HG02763 (cell line): ENCODE results near the gene MRPL11.
"Not testable (repeated sequence)": the region's sequence is repeated elsewhere in the genome, so short reads cannot be mapped to it uniquely, and the experiment has no call there.

Source experiments
- ATAC-seq: cut with Tn5 transposase; IDR thresholded peaks from one replicate; pipeline ENCODE4 v1.9.1; 2021; ENCODE audit warnings: mild to moderate bottlenecking, moderate library complexity; ENCODE audit not compliant: unreplicated experiment

The MRPL11 gene

GRCh38 chr11:66431871-66432329 lies 6.7 kb downstream of the MRPL11 start:
- ATAC-seq: not testable (repeated sequence)

GRCh38 chr11:66431287-66431686 lies 7.4 kb downstream of the MRPL11 start:
- ATAC-seq: not testable (repeated sequence)

- no peak for ATAC-seq
These were observed 8.6 kb downstream of the MRPL11 start for GRCh38 chr11:66429983-66430602.

GRCh38 chr11:66428933-66429332 lies 9.7 kb downstream of the MRPL11 start:
- ATAC-seq: no peak

- ATAC-seq: no peak
These were observed 12.3 kb downstream of the MRPL11 start for GRCh38 chr11:66426314-66426713.

GRCh38 chr11:66421492-66422205 lies 17.0 kb downstream of the MRPL11 start:
- ATAC-seq: no peak

- ATAC-seq: no peak
These were observed 17.8 kb downstream of the MRPL11 start, which contains the start of gene NPAS4 for GRCh38 chr11:66420671-66421476. NPAS4 (plus strand) TSS chr11:66421035; CDS start chr11:66421180, 145 bp downstream.

GRCh38 chr11:66419825-66420224 lies 18.8 kb downstream of the MRPL11 start:
- ATAC-seq: no peak

- ATAC-seq: no peak
These were observed 19.7 kb downstream of the MRPL11 start for GRCh38 chr11:66418986-66419308.

- no peak for ATAC-seq
These were observed 20.3 kb downstream of the MRPL11 start for GRCh38 chr11:66418168-66418985.

GRCh38 chr11:66417000-66417399 lies 21.6 kb downstream of the MRPL11 start:
- no peak for ATAC-seq

- no peak for ATAC-seq
These were observed 23.2 kb downstream of the MRPL11 start for GRCh38 chr11:66415423-66415822.

GRCh38 chr11:66414120-66414934 lies 24.3 kb downstream of the MRPL11 start:
- ATAC-seq: no peak

- no peak for ATAC-seq
These were observed 25.5 kb downstream of the MRPL11 start for GRCh38 chr11:66413167-66413566.

- ATAC-seq: no peak
These were observed 26.5 kb downstream of the MRPL11 start for GRCh38 chr11:66412110-66412509.

- ATAC-seq: no peak
These were observed 27.3 kb downstream of the MRPL11 start for GRCh38 chr11:66411323-66411722.

GRCh38 chr11:66410191-66410590 lies 28.5 kb downstream of the MRPL11 start:
- ATAC-seq: no peak

GRCh38 chr11:66409226-66409625 lies 29.4 kb downstream of the MRPL11 start:
- ATAC-seq: no peak

GRCh38 chr11:66408488-66409214 lies 30.0 kb downstream of the MRPL11 start:
- ATAC-seq: no peak
